ENCODE results near the gene ZNF777.
"Not testable (repeated sequence)": the region's sequence is repeated elsewhere in the genome, so short reads cannot be mapped to it uniquely, and the experiment has no call there.

ZNF777 gene

DNA sequence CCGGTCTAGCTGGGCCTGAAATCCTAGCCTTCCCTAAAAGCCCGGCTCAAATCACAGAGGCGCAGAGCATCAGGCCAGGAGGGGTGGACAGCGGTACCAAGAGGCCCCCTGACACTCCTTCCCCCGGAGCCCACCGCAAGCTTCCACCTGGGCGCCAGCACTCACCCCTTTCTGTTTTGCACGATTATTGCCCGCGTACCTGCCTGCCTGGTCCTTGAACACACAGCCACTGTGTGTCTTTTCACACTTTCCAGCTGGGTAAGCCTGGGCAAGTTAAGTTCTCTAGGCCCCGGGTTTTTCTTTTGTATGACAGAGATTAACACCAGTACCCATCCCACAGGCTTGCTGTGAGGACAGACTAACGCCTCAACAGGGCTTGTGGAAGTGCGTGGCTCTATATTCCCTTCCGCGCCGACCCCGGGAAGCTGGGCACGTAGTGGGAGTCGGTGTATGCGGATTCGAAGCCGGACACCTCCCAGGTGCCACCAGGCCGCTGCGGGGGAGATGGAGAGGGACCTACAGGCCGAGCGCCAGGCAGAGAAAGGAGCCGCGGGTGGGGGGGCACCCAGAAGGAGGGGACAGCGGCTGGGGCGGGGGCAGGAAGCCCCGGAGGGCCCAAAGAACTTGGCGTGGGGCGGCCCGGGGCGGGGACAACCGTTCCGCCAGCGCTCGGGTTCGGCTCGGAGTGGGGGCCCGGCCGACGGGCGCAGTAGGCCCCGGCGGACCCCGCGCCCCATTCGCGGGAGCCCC is 36.0 kb upstream of the ZNF777 start:
- H3K4me2 ChIP-seq (ENCODE audit: low read depth, low read length, poor library complexity, severe bottlenecking): peak overlapping the region; percentile 72
- H3K36me3 ChIP-seq (ENCODE audit: low read length): no peaks in the 10 kb centered on the region
- H3K79me2 ChIP-seq (ENCODE audit: insufficient read depth, low read length): peaks cover 14% of the 10 kb centered on the region; the same call in 1 of the 2 replicates
- peak overlapping the region; percentile 65 for H3K9ac ChIP-seq (ENCODE audit: low read length)
- no peaks in the 10 kb centered on the region for H3K9me2 ChIP-seq (replicated peaks; ENCODE audit: insufficient read depth, low read length)
- H3F3A ChIP-seq (ENCODE audit: insufficient read depth): 0 out of 2 replicates have a peak, but pooled peaks cover 3% of the 10 kb centered on the region
- H4K20me1 ChIP-seq (ENCODE audit: low read depth, low read length): no peaks in the 10 kb centered on the region
- H3K9me3 ChIP-seq (ENCODE audit: insufficient read depth, low read length): no peaks in the 10 kb centered on the region
- peak overlapping the region; percentile 0; the same call in 1 of the 2 replicates for H3K27ac ChIP-seq (ENCODE audit: low read depth, low read length)
- peak overlapping the region; percentile 10 for H2AFZ ChIP-seq (ENCODE audit: low read depth, low read length, severe bottlenecking)
- TF ChIP-seq CTCF (IDR thresholded peaks at IDR 0.05; ENCODE audit: insufficient read depth, low read length, poor library complexity, severe bottlenecking) (no peak), EZH2phosphoT487 (conservative IDR thresholded peaks at IDR 0.05; ENCODE audit: low read length) (no peak)
- no peaks in the 10 kb centered on the region for H3K27me3 ChIP-seq (ENCODE audit: low read length)
- H3K4me3 ChIP-seq (ENCODE audit: insufficient read depth, low read length, poor library complexity, severe bottlenecking): peak overlapping the region; percentile 67

- Histone ChIP-seq H3K79me2 (ENCODE audit: insufficient read depth, low read length) (peaks cover 14% of the 10 kb centered on the region; the same call in 1 of the 2 replicates), H3K27ac (ENCODE audit: low read depth, low read length) (no peak overlapping the region)
Measured at GRCh38 chr7:149495785-149496641, 35.2 kb upstream of the ZNF777 start.

DNA sequence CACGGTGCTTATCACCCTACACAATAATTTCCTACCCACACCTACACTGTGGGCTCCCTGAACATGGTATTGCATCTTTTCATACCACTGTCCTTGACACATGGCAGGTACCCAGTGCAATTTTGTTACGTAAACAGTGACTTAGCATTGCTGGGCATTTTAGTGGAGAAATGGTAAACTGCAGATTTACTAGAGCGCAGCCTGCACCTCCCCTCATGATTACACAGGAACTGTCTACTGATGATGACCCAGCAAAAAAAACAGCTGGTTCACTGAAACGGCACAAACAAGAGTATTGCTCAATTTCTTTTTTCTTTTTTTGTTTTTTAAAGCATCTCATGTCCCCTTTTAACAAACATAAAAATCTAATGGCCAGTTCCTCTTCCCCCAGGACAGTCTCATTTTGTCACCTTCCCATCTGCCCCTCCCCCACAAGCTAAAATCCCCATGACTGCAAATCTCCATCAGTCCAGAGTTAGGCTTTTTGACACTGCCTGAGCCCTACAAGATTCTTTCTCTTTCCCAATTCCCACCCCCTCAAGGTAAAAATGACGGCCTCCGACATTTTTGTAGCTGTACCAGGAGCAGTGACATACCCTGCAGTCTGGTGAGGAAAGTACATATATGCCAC is 34.0 kb upstream of the ZNF777 start:
- 0 out of 2 replicates have a peak, but pooled peaks cover 3% of the 10 kb centered on the region for H3F3A ChIP-seq (ENCODE audit: insufficient read depth)
- H3K4me3 ChIP-seq (ENCODE audit: insufficient read depth, low read length, poor library complexity, severe bottlenecking): no peak overlapping the region
- no peak overlapping the region for H2AFZ ChIP-seq (ENCODE audit: low read depth, low read length, severe bottlenecking)
- no peak overlapping the region for H3K9ac ChIP-seq (ENCODE audit: low read length)
- H3K79me2 ChIP-seq (ENCODE audit: insufficient read depth, low read length): peaks cover 14% of the 10 kb centered on the region; the same call in 1 of the 2 replicates
- TF ChIP-seq CTCF (IDR thresholded peaks at IDR 0.05; ENCODE audit: insufficient read depth, low read length, poor library complexity, severe bottlenecking): no peak
- no peak for TF ChIP-seq EZH2phosphoT487 (conservative IDR thresholded peaks at IDR 0.05; ENCODE audit: low read length)
- H3K4me2 ChIP-seq (ENCODE audit: low read depth, low read length, poor library complexity, severe bottlenecking): no peak overlapping the region
- H3K36me3 ChIP-seq (ENCODE audit: low read length): no peaks in the 10 kb centered on the region
- no peaks in the 10 kb centered on the region for H3K9me3 ChIP-seq (ENCODE audit: insufficient read depth, low read length)
- no peak overlapping the region for H3K27ac ChIP-seq (ENCODE audit: low read depth, low read length)
- H3K9me2 ChIP-seq (replicated peaks; ENCODE audit: insufficient read depth, low read length): no peaks in the 10 kb centered on the region
- H4K20me1 ChIP-seq (ENCODE audit: low read depth, low read length): no peaks in the 10 kb centered on the region
- H3K27me3 ChIP-seq (ENCODE audit: low read length): no peaks in the 10 kb centered on the region

More at GRCh38 chr7:149495785-149496641, 35.2 kb upstream of the ZNF777 start:
- Histone ChIP-seq H3K4me2 (ENCODE audit: low read depth, low read length, poor library complexity, severe bottlenecking) (peak overlapping the region; percentile 72), H3K4me3 (ENCODE audit: insufficient read depth, low read length, poor library complexity, severe bottlenecking) (no peak overlapping the region), H3K9ac (ENCODE audit: low read length) (peak overlapping the region; percentile 65), H4K20me1 (ENCODE audit: low read depth, low read length) (no peaks in the 10 kb centered on the region), H3K27me3 (ENCODE audit: low read length) (no peaks in the 10 kb centered on the region), H3K36me3 (ENCODE audit: low read length) (no peaks in the 10 kb centered on the region), H2AFZ (ENCODE audit: low read depth, low read length, severe bottlenecking) (no peak overlapping the region), H3F3A (ENCODE audit: insufficient read depth) (0 out of 2 replicates have a peak, but pooled peaks cover 3% of the 10 kb centered on the region), H3K9me3 (ENCODE audit: insufficient read depth, low read length) (no peaks in the 10 kb centered on the region), H3K9me2 (replicated peaks; ENCODE audit: insufficient read depth, low read length) (no peaks in the 10 kb centered on the region)
- no peak for TF ChIP-seq EZH2phosphoT487 (conservative IDR thresholded peaks at IDR 0.05; ENCODE audit: low read length)
- no peak for TF ChIP-seq CTCF (IDR thresholded peaks at IDR 0.05; ENCODE audit: insufficient read depth, low read length, poor library complexity, severe bottlenecking)

- H3K27me3 ChIP-seq (ENCODE audit: low read length); H2AFZ ChIP-seq (ENCODE audit: low read depth, low read length, severe bottlenecking); H3K27ac ChIP-seq (ENCODE audit: low read depth, low read length); H3K9me2 ChIP-seq (replicated peaks; ENCODE audit: insufficient read depth, low read length); H3K9ac ChIP-seq (ENCODE audit: low read length); H4K20me1 ChIP-seq (ENCODE audit: low read depth, low read length); H3K9me3 ChIP-seq (ENCODE audit: insufficient read depth, low read length); H3F3A ChIP-seq (ENCODE audit: insufficient read depth); H3K4me3 ChIP-seq (ENCODE audit: insufficient read depth, low read length, poor library complexity, severe bottlenecking); H3K36me3 ChIP-seq (ENCODE audit: low read length); H3K4me2 ChIP-seq (ENCODE audit: low read depth, low read length, poor library complexity, severe bottlenecking): not testable (repeated sequence)
- H3K79me2 ChIP-seq (ENCODE audit: insufficient read depth, low read length): peaks cover 14% of the 10 kb centered on the region; the same call in 1 of the 2 replicates
Measured at GRCh38 chr7:149493975-149494374, 33.1 kb upstream of the ZNF777 start.

Data from SU-DHL-6 (cell line).